ENCODE measurements around the gene SDK1. TPM values are rescaled to one million over a fixed set of nuclear protein-coding genes. Genes with fewer than 3 reads are reported as not detected.

Gene SDK1
- total RNA-seq, 4 donors from 2014 or later, result 2.5 to 12.9 (median 6.1) TPM

DNA sequence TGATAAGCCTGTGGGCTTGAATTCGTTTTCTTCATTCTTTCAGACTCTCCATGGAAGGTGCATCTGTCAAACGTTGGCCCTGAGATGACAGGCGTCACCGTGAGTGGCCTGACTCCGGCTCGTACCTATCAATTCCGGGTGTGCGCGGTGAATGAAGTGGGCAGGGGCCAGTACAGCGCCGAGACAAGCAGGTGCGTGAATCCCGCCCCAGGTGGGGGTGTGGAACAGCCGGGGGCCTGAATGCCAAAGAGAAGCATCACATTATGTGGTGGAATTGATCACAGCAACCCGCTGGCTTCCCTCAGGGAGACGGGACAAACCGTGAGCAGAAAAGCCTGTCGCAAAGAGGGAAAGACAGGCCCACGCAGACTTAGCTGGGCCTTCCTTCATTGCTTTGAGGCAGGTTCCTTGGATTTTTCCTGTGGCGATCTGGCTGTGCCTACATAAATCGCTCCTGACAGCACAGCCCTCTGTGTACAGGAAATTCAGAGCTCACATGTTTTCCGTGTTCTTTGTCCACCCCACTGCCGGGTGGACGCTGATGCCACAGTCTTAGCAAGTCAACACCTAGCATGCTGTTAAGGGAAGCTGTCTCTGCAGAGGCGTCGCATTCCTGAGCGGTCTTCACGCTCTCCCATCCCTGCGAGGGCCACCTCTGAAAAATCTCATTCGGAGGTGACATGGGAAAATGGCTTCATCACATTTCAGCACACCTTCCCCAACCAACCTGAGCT is 710.0 kb downstream of the SDK1 start:
- TF ChIP-seq POLR2AphosphoS5 (IDR thresholded peaks at IDR 0.05) (no peak), POLR2A (IDR thresholded peaks at IDR 0.05) (no peak), EP300 (IDR thresholded peaks at IDR 0.05) (no peak)
- TF ChIP-seq, protein P1, sequence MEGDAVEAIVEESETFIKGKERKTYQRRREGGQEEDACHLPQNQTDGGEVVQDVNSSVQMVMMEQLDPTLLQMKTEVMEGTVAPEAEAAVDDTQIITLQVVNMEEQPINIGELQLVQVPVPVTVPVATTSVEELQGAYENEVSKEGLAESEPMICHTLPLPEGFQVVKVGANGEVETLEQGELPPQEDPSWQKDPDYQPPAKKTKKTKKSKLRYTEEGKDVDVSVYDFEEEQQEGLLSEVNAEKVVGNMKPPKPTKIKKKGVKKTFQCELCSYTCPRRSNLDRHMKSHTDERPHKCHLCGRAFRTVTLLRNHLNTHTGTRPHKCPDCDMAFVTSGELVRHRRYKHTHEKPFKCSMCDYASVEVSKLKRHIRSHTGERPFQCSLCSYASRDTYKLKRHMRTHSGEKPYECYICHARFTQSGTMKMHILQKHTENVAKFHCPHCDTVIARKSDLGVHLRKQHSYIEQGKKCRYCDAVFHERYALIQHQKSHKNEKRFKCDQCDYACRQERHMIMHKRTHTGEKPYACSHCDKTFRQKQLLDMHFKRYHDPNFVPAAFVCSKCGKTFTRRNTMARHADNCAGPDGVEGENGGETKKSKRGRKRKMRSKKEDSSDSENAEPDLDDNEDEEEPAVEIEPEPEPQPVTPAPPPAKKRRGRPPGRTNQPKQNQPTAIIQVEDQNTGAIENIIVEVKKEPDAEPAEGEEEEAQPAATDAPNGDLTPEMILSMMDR (IDR thresholded peaks at IDR 0.05), result no peak
- Histone ChIP-seq H3K27ac (no peak overlapping the region), H3K27me3 (no peaks in the 10 kb centered on the region), H3K4me3 (no peak overlapping the region), H3K36me3 (no peaks in the 10 kb centered on the region), H3K4me1 (peaks cover 5% of the 10 kb centered on the region), H3K9me3 (no peaks in the 10 kb centered on the region)
- DNase-seq (ENCODE audit: low spot score in 2 of 2), result no peak
- 82% methylated on average over 30 of the region's 30 CpGs for WGBS

DNA sequence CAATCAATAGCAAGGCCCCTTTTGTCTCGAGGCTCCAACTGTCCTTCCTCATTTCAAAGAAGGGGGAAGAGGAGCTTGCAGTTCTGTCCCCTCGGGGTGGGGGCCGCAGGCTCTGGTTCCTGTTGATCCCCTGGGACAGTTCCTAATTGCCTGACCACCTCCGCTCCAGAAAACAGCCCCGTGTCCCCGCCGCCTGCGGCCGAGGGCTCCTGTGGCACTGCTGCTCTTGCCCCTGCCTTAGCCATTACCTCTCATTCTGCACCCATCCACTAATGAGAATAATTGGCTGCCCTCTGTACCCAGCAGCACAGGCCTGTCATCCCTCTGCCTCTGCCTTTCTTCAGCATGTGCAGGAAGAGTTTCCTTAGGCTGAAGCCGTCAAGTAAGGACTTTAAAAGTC is 712.7 kb downstream of the SDK1 start:
- Histone ChIP-seq H3K27me3 (no peaks in the 10 kb centered on the region), H3K36me3 (no peaks in the 10 kb centered on the region), H3K27ac (no peak overlapping the region), H3K9me3 (no peaks in the 10 kb centered on the region), H3K4me1 (no peaks in the 10 kb centered on the region), H3K4me3 (no peak overlapping the region)
- TF ChIP-seq, protein P1 (IDR thresholded peaks at IDR 0.05), result no peak
- TF ChIP-seq EP300 (IDR thresholded peaks at IDR 0.05) (no peak), POLR2AphosphoS5 (IDR thresholded peaks at IDR 0.05) (no peak), POLR2A (IDR thresholded peaks at IDR 0.05) (no peak)
- WGBS, result 86% methylated on average over 10 of the region's 10 CpGs
- DNase-seq (ENCODE audit: low spot score in 2 of 2), result no peak

DNA sequence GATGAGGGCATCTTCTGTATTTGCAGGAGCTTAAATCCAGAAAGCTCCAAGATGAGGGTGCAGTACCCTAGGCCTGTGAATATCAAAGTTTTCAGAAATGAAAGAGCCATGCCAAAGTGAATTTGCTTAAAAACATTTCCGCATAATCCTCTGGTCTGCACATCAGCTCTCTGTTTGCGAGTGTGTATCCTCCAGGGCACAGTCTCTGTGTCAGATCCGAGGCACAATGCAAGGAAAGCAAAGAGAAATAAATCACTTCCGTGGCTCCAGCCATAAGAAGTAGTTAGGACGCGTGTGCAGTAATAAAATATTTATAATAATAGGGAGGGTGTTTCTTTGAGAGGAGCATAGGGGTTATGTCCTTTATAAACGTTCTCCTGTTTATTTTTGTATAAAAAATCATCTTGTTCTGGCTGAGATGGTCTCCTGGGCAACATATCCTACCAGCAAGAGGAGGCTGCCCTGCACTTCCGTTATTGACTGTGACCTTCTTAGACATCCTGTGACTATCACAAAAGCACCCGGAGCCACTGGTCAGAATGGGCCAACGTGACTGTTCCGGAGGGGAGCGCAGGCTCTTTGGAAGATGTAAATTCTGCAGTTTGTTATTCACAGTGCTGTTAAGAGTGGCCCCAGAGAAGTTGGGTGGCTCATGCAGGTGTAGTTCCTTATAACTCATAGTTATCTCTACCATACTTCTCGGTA is 713.4 kb downstream of the SDK1 start:
- DNase-seq (ENCODE audit: low spot score in 2 of 2), result no peak
- Histone ChIP-seq H3K36me3 (no peaks in the 10 kb centered on the region), H3K27ac (no peak overlapping the region), H3K9me3 (no peaks in the 10 kb centered on the region), H3K4me3 (no peak overlapping the region), H3K4me1 (no peaks in the 10 kb centered on the region), H3K27me3 (no peaks in the 10 kb centered on the region)
- WGBS, result 71% methylated on average over 13 of the region's 13 CpGs
- TF ChIP-seq POLR2AphosphoS5 (IDR thresholded peaks at IDR 0.05) (no peak), POLR2A (IDR thresholded peaks at IDR 0.05) (no peak), EP300 (IDR thresholded peaks at IDR 0.05) (no peak)
- TF ChIP-seq, protein P1 (IDR thresholded peaks at IDR 0.05), result no peak

DNA sequence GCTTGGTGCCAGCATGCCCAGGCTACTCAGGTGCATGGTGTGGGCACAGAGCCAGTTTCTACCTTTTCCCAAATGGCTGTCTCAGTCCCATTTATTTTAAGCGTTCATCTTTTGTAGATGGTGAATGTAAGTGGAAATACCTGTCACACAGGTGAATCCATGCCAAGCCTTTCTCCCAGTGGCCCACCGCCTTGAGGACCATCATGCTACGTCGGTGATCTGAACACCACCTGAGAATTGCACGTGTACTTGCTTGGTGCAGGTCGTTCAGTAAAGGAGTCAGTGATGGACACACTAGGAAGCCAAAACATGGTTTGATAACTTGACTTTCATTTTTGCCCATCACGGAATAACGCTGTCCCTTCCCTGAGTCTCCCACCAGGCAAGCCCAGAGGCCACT is 714.3 kb downstream of the SDK1 start:
- Histone ChIP-seq H3K36me3 (no peaks in the 10 kb centered on the region), H3K4me3 (no peak overlapping the region), H3K27me3 (no peaks in the 10 kb centered on the region), H3K27ac (no peak overlapping the region), H3K9me3 (no peaks in the 10 kb centered on the region), H3K4me1 (no peaks in the 10 kb centered on the region)
- 89% methylated on average over 8 of the region's 8 CpGs for WGBS
- TF ChIP-seq POLR2AphosphoS5 (IDR thresholded peaks at IDR 0.05) (no peak), EP300 (IDR thresholded peaks at IDR 0.05) (no peak)
- no peak for DNase-seq (ENCODE audit: low spot score in 2 of 2)

DNA sequence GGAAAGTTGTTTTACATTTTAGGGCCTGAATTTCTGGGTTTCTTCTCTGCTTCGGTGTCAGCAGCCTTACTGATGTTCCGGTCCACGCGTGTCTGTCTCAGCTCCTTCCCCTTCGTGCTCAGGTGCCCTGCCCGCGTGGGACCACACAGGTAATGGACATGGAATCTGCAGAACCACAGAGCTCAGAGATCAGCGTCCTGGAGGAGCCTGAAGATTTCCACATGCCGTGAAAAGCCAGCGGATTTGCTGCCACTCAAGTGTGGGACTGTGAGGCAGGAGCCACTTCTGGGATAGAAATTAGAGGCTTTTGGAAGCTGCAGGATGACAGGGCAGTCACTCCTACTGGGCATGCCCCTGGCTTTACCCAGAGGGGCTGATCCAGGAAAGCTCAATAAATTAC is 714.9 kb downstream of the SDK1 start:
- no peaks in the 10 kb centered on the region for H3K27me3 ChIP-seq
- no peaks in the 10 kb centered on the region for H3K36me3 ChIP-seq
- 96% methylated on average over 10 of the region's 10 CpGs for WGBS
- no peak overlapping the region for H3K4me3 ChIP-seq
- no peak overlapping the region for H3K27ac ChIP-seq
- DNase-seq (ENCODE audit: low spot score in 2 of 2), result no peak
- no peaks in the 10 kb centered on the region for H3K4me1 ChIP-seq
- TF ChIP-seq, protein P1 (IDR thresholded peaks at IDR 0.05), result no peak
- TF ChIP-seq EP300 (IDR thresholded peaks at IDR 0.05) (no peak), POLR2A (IDR thresholded peaks at IDR 0.05) (no peak), POLR2AphosphoS5 (IDR thresholded peaks at IDR 0.05) (no peak)
- H3K9me3 ChIP-seq, result no peaks in the 10 kb centered on the region
